ENCODE measurements around the gene AAGAB. TPM values are rescaled to one million over a fixed set of nuclear protein-coding genes. Genes with fewer than 3 reads are reported as not detected.
"Not testable (repeated sequence)": the region's sequence is repeated elsewhere in the genome, so short reads cannot be mapped to it uniquely, and the experiment has no call there.

Gene AAGAB, protein sequence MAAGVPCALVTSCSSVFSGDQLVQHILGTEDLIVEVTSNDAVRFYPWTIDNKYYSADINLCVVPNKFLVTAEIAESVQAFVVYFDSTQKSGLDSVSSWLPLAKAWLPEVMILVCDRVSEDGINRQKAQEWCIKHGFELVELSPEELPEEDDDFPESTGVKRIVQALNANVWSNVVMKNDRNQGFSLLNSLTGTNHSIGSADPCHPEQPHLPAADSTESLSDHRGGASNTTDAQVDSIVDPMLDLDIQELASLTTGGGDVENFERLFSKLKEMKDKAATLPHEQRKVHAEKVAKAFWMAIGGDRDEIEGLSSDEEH
- total RNA-seq (10 to 100 TPM; 28.1 to 28.2 TPM), polyA plus RNA-seq (10 to 100 TPM; 43.8 to 49.4 (median 44.3) TPM), total RNA-seq (30.9 to 80.2 (median 56.1) reads per million in 6 experiments)

DNA sequence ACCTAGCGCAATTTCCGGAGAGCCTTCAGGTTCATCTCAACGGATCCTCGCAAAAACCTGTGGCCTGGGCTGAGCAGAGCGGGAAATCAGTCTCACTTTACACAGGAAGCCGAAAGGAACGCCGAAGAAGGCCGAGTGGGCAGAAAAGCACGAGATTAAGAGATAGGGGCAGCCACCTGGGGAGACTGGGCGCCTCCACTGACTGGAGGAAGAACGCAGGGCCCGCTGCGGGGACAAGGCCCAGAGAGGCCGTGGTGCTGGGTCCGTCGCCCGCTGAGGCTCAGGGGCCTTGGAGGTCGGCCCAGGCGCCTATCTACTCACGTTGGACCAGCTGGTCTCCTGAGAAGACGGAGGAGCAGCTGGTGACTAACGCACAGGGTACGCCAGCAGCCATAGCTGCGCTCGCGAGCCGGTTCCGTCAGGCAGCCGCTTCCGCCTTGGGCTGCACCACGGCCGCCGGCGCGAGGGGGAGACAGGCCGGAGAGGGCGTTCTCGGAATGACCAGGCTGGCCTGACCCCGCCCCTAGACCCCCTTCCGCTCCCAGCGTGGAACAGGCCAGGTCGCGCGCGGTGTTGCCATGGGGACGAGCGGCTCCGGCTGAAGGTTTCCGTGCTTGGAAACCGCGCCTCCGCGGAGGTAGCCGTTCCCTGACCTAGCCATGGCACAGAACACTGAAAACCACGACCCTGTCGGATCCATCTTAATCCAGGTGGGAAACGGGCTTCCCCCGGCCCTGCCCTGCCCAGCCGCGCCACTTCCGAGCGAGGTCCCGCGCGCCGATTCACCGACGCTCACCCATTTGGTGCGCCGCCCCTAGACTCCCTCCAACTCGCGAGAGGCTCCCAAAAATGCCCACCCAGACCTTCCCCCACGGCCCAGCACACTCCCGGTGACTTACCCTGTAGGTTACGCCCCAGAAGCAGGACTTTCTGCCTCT, at the start of gene AAGAB, which contains the start of gene IQCH:
TSS of gene AAGAB (minus strand) at position 424 of the 938 bp plus-strand sequence. CDS start at position 394, 30 bp downstream.
TSS of gene IQCH (plus strand) at position 549 of the 938 bp plus-strand sequence. CDS start at position 660, 111 bp downstream.
- ATAC-seq = peak; percentile 91 to 93
- H3K36me3 Mint-ChIP-seq = no peaks in the 10 kb centered on the region
- H3K9me3 Mint-ChIP-seq = no peaks in the 10 kb centered on the region
- peak; percentile 87 to 98 (median 95) for DNase-seq
- peaks cover 17 to 45% (median 43%) of the 10 kb centered on the region in 4 donors for H3K4me1 Mint-ChIP-seq
- H3K27ac Mint-ChIP-seq = peak within 1 kb of the TSS; percentile 92 to 97 (median 95)
- H3K27me3 Mint-ChIP-seq = no peaks in the 10 kb centered on the region
- POLR2A ChIA-PET = interaction anchor here (0.7 to 1.4 kb wide), 3 partner anchors 16 to 153 kb away, joined by 3 to 6 read pairs (median 4); no protein-coding TSS in a partner anchor
- peak within 1 kb of the TSS; percentile 92 to 99 (median 98) for H3K4me3 Mint-ChIP-seq

DNA sequence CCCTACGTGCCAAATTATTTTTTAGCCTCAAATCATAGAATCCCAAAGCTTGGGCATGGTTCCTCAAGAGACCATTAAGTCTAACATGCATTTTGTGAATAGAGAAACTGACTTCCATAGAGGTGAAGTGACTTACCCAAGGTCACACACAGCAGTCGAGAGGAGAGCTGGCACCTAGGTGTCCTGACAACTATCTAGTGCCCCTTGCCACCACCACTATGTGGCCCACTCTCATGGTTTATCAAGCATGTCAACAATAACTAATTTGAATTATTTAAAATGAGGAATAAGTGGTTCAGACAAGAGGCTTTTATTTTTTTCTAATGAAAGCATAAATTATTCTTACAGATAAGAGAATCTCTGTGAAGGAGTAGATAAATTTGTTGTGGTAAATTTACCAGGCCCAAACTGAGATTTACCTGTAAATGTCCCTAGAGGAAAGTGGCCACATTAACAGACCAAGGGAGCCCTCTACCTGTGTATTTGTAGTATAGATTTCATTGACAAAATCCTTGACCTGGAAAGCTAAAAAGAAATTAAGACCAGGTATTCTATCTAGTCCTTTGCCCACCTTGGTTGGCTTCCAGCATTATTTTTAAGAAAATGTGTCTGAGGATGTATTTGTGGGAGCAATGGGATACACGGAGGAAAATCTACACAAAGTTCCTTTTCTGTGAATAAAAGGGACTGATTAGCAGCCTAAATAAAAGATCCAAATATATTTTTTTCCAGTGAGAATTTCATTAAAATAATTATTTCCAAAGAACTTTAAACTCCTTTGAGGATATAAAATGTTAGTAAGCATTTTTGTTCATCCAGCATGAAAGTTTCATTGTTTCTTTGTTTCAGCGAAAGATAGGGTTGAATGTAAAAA, 49.3 kb upstream of the AAGAB start:
- no peaks in the 10 kb centered on the region for H3K4me1 Mint-ChIP-seq
- no peaks in the 10 kb centered on the region for H3K9me3 Mint-ChIP-seq
- POLR2A ChIA-PET = interaction anchor here (1.0 kb wide), 1 partner anchor 357 kb away, joined by 5 read pairs; no protein-coding TSS in a partner anchor
- H3K27me3 Mint-ChIP-seq = peaks cover 0 to 2% (median 0%) of the 10 kb centered on the region in 5 donors
- H3K36me3 Mint-ChIP-seq = no peaks in the 10 kb centered on the region
- ATAC-seq = peak; percentile 51 to 65
- H3K27ac Mint-ChIP-seq = no peak overlapping the region
- peak in 7 of 10 donors; percentile 4 to 68 (median 54) for DNase-seq
- H3K4me3 Mint-ChIP-seq = no peak overlapping the region

DNA sequence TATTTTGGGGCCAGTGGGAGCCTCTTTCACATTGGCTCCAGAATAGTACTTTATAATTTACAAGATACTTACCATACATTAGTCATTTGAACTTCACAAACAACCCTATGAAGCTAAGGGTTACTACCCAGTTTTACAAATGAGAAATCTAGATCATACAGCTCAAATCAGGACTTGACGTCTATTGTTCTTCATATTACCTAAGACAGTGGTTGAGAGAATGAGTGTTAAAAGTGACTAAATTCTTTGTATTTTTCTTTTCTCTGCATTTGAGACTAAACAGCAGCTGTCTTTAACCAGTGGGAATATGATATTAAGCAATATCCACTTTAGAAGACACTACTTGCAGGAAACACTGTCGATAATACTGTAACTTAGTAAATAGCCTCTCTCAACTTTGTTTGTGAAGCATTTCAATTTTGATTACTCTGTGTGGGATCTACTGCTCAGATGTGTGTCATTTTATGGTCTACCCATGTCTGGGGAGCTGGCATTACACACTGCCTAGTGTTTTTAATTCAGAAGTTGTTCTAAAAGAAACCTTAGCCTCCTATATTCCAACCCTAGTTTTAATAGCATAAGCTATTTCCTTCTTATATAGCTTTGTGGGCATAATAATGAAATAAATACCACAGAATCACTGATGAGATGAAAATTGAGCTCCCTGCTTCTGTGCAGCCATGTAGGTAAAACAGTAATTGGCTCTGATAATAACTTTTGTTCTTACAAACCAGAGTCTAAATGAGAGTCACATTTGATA, 46.0 kb upstream of the AAGAB start:
- ATAC-seq (no peak), DNase-seq (no peak)
- Mint-ChIP-seq H3K36me3 (no peaks in the 10 kb centered on the region), H3K27me3 (peaks cover 0 to 2% (median 0%) of the 10 kb centered on the region in 5 donors), H3K4me1 (peaks cover 0 to 10% (median 0%) of the 10 kb centered on the region in 4 donors), H3K9me3 (no peaks in the 10 kb centered on the region), H3K4me3 (no peak overlapping the region), H3K27ac (no peak overlapping the region)
- POLR2A ChIA-PET = no interaction called here

DNA sequence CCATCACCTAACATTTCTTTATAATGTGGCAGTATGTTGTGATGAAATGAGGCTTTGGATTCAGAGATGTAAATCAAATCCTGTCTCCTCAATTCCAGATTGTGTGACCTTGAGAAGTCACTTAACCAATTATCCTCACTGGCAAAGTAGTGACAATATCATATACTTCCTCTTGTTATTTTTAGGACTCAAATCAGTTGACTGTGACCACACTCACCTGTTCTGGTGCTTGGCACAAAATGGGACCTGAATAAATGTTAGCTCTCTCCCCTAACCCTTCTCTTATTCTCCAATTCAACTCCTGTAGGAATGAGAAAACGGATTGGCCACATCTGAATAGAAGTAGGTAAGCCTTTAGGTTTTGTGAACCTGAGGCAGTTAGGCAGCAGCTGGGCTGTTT, 42.2 kb upstream of the AAGAB start:
- POLR2A ChIA-PET = no interaction called here
- H3K4me1 Mint-ChIP-seq = peaks cover 0 to 10% (median 0%) of the 10 kb centered on the region in 4 donors
- H3K27me3 Mint-ChIP-seq = peaks cover 0 to 3% (median 0%) of the 10 kb centered on the region in 5 donors
- no peaks in the 10 kb centered on the region for H3K9me3 Mint-ChIP-seq
- no peak for DNase-seq
- ATAC-seq = no peak
- no peaks in the 10 kb centered on the region for H3K36me3 Mint-ChIP-seq
- H3K27ac Mint-ChIP-seq = no peak overlapping the region
- no peak overlapping the region for H3K4me3 Mint-ChIP-seq

DNA sequence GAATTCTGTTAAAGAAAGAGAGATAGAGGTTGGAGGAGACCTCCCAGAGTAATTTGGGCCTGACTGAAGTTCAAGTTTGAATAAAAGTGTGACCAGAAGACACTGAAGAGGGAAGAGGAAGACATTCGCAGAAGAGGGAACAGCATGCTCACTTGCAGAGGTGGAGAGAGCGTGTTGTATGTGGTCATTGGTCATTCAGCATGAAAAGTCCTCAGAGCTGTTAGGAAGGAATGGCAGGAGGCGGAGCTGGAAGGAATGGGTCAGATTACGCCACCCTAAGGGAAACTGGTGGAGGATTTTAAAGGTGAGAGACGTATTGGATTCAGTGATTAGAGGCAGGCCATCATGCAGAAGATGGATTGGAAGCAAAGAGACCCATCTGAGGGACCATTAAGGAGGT, 41.7 kb upstream of the AAGAB start:
- Mint-ChIP-seq H3K36me3 (no peaks in the 10 kb centered on the region), H3K4me1 (peaks cover 0 to 10% (median 0%) of the 10 kb centered on the region in 4 donors), H3K4me3 (no peak overlapping the region), H3K9me3 (no peaks in the 10 kb centered on the region), H3K27ac (no peak overlapping the region), H3K27me3 (peaks cover 0 to 3% (median 0%) of the 10 kb centered on the region in 5 donors)
- POLR2A ChIA-PET = no interaction called here
- DNase-seq (no peak), ATAC-seq (no peak)

DNA sequence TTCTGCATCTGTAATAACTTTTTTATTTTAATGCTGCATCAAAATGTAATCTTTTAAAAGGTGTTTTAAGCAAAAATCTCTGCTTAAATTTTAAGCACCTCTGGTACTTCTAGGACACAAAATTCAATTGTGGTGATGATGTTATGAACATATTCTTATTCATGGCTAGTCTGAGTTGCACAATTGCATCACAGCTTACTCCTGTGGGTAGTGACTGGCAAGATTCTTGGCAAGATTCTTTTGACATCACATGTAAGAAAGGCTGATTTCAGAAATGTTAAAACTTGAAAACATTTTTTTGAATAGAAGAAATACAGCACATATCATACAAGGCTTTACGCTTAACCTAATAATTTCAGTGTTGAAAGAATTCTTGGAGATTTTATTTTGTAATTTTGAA, 35.9 kb upstream of the AAGAB start:
- peaks cover 0 to 1% (median 0%) of the 10 kb centered on the region in 3 donors for H3K36me3 Mint-ChIP-seq

DNA sequence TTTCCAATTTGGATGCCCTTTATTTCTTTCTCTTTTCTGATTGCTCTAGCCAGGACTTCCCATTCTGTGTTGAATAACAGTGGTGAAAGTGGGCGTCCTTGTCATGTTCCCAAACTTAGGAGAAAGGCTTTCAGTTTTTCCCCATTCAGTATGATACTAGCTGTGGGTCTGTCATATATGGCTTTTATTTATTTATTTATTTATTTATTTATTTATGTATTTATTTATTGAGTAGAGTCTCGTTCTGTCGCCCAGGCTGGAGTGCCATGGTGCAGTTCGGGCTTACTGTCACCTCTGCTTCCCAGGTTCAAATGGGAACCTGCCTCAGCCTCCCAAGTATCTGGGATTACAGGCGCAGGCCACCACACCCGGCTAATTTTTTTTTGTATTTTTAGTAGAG, 31.9 kb upstream of the AAGAB start:
- POLR2A ChIA-PET = not testable (repeated sequence)

More for the DNA sequence above, 35.9 kb upstream of the AAGAB start:
- no peak for DNase-seq
- ATAC-seq = no peak
- H3K27ac Mint-ChIP-seq = no peak overlapping the region
- POLR2A ChIA-PET = no interaction called here
- H3K4me3 Mint-ChIP-seq = no peak overlapping the region
- peaks cover 0 to 5% (median 0%) of the 10 kb centered on the region in 9 donors for H3K9me3 Mint-ChIP-seq
- H3K4me1 Mint-ChIP-seq = no peaks in the 10 kb centered on the region
- H3K27me3 Mint-ChIP-seq = peaks cover 0 to 5% (median 0%) of the 10 kb centered on the region in 5 donors

DNA sequence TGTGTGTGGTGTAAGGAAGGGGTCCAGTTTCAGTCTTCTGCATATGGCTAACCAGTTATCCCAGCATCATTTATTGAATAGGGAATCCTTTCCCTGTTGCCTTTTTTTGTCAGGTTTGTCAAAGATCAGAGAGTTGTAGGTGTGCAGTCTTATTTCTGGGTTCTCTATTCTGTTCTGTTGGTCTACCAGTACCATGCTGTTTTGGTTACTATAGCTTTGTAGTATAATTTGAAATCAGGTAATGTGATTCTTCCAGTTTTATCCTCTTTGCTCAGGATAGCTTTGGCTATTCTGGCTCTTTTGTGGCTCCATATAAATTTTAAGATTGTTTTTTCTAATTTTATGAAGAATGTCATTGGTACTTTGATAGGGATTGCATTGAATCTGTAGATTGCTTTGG, 31.2 kb upstream of the AAGAB start:
- H3K27ac Mint-ChIP-seq, POLR2A ChIA-PET, H3K9me3 Mint-ChIP-seq, H3K4me3 Mint-ChIP-seq, H3K36me3 Mint-ChIP-seq, H3K4me1 Mint-ChIP-seq, H3K27me3 Mint-ChIP-seq, ATAC-seq, DNase-seq: not testable (repeated sequence)

More for the DNA sequence above, 31.9 kb upstream of the AAGAB start:
- not testable (repeated sequence) for H3K4me1 Mint-ChIP-seq, H3K4me3 Mint-ChIP-seq, ATAC-seq, H3K27me3 Mint-ChIP-seq, H3K9me3 Mint-ChIP-seq, H3K36me3 Mint-ChIP-seq, DNase-seq, H3K27ac Mint-ChIP-seq

DNA sequence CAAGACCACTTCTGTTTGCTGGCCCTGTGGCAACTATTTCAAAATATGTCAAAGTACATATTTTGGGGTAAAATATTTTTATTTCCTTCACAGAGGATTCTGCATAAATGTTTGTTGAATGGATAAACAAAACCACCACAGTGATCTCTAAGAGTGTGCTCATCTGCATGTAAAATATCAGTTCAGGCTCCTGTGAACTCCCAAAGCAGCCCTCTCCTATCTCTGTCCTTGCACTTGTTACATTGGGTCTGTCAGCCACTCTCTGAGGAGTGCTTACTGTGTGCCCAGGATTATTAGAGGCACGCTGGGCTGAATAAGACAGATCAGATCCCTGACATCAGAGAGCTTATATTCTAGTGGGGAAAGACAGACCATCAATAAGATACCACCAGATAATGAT, 27.3 kb upstream of the AAGAB start:
- no peak overlapping the region for H3K27ac Mint-ChIP-seq
- no peak overlapping the region for H3K4me3 Mint-ChIP-seq
- peaks cover 0 to 7% (median under 1%) of the 10 kb centered on the region in 9 donors for H3K9me3 Mint-ChIP-seq
- POLR2A ChIA-PET = no interaction called here
- peaks cover 0 to 4% (median 0%) of the 10 kb centered on the region in 3 donors for H3K36me3 Mint-ChIP-seq
- peaks cover 0 to 4% (median 2%) of the 10 kb centered on the region in 5 donors for H3K27me3 Mint-ChIP-seq
- ATAC-seq = no peak
- DNase-seq = no peak
- H3K4me1 Mint-ChIP-seq = no peaks in the 10 kb centered on the region

DNA sequence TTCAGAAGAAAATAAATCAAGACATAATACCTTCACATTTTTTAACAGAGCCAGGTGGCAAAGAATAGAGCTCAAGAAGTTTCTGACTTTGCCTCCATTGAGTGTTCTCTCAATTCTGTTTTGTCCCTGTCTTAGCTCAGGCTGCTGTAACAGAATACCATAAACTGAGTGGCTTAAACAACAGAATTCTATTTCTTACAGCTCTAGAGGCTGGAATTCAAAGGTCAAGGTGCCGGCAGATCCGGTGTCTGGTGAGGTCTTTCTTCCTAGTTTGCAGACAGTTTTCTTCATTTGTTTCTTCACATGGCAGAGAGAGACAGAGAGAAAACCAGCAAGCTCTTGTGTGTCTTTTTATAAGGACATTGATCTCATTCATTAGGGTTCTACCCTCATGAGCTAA, 25.8 kb upstream of the AAGAB start:
- Mint-ChIP-seq H3K9me3 (peaks cover 0 to 6% (median 0%) of the 10 kb centered on the region in 9 donors), H3K4me3 (no peak overlapping the region), H3K27ac (no peak overlapping the region), H3K4me1 (no peaks in the 10 kb centered on the region), H3K27me3 (peaks cover 0 to 2% (median under 1%) of the 10 kb centered on the region in 5 donors), H3K36me3 (peaks cover 0 to 1% (median 0%) of the 10 kb centered on the region in 3 donors)
- ATAC-seq = no peak
- DNase-seq = no peak
- POLR2A ChIA-PET = no interaction called here

DNA sequence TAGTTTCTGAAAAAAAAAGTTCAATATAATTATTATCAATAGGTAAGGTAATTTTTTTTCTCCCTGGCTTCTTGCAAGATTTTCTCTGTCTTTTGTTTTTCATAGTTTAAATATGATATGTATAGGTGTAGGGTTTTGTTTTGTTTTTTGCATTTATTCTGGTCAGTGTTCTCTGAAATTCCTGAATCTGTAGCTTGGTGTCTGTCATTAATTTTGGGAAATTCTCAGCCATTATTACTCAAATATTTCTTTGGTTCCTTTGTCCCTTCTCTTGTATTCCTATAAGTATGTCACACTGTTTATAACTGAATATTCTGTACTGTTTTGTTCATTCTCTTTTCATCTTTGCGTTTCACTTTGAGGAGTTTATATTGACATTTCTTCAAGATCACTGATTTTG, 22.2 kb upstream of the AAGAB start:
- Mint-ChIP-seq H3K9me3 (peaks cover 6 to 28% (median 16%) of the 10 kb centered on the region in 9 donors), H3K27ac (no peak overlapping the region), H3K36me3 (peaks cover 7 to 22% (median 14%) of the 10 kb centered on the region in 3 donors), H3K27me3 (peaks cover 0 to 4% (median 2%) of the 10 kb centered on the region in 5 donors), H3K4me3 (no peak overlapping the region), H3K4me1 (no peaks in the 10 kb centered on the region)
- DNase-seq = no peak
- POLR2A ChIA-PET = no interaction called here
- ATAC-seq = no peak

Data from naive thymus-derived CD8-positive, alpha-beta T cell (primary cell).